Omental fat pad (tissue), 4 donors: ENCODE measurements around the gene PLA2R1. TPM values are rescaled to one million over a fixed set of nuclear protein-coding genes. Genes with fewer than 3 reads are reported as not detected.

Experiments used
- ATAC-seq: fragments of 150-250 bp; one replicate; pipeline ENCODE4 v1.9.1; 2016; ENCODE audit warnings: mild to moderate bottlenecking, moderate library complexity; ENCODE audit not compliant: low FRiP score
- DNase-seq: peaks from one replicate; pipeline ENCODE4 v3.0.0-alpha.2; 2019; ENCODE audit warnings: low spot score
- total RNA-seq, 4 donors: library from RNA; depleted of rRNA; stranded (reverse); fragments of >200 nt; gene quantifications; one replicate each; pipeline ENCODE4 v1.1.0, GENCODE V29; 2016
- TF ChIP-seq, protein P1 (sequence below), 3 donors: fragments of 450-650 bp; IDR thresholded peaks; one replicate each; pipeline ENCODE4 v1.5.1; 2016 to 2017; ENCODE audit warnings: antibody characterized with exemption in 3 of 3, mild to moderate bottlenecking in 3 of 3, moderate library complexity in 2 of 3

PLA2R1 gene
- total RNA-seq, 4 donors from 2014 or later = 6.5 to 13.5 (median 12.5) TPM

DNA sequence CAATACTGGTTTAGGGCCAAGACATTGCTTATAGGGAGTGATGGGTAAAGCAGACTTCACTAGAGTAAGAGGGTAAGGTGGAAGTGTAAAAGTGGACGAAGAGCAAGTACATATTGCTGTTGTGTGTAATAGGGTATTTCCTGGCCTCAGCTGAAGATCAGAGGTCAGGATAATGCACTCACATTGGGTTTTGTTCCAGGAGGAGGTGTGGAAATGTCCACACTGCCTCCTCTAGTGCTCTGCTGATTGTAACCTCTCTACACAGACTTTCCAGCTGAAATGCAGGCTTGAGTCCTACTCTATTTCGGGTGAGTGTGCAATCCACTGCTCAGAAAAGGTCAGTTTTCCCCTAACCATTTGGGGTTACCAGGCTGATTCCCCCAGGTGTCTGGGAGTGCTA, 41.7 kb upstream of the PLA2R1 start:
- no peak for ATAC-seq
- DNase-seq = no peak
- TF ChIP-seq, protein P1, sequence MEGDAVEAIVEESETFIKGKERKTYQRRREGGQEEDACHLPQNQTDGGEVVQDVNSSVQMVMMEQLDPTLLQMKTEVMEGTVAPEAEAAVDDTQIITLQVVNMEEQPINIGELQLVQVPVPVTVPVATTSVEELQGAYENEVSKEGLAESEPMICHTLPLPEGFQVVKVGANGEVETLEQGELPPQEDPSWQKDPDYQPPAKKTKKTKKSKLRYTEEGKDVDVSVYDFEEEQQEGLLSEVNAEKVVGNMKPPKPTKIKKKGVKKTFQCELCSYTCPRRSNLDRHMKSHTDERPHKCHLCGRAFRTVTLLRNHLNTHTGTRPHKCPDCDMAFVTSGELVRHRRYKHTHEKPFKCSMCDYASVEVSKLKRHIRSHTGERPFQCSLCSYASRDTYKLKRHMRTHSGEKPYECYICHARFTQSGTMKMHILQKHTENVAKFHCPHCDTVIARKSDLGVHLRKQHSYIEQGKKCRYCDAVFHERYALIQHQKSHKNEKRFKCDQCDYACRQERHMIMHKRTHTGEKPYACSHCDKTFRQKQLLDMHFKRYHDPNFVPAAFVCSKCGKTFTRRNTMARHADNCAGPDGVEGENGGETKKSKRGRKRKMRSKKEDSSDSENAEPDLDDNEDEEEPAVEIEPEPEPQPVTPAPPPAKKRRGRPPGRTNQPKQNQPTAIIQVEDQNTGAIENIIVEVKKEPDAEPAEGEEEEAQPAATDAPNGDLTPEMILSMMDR (IDR thresholded peaks at IDR 0.05) = no peak

DNA sequence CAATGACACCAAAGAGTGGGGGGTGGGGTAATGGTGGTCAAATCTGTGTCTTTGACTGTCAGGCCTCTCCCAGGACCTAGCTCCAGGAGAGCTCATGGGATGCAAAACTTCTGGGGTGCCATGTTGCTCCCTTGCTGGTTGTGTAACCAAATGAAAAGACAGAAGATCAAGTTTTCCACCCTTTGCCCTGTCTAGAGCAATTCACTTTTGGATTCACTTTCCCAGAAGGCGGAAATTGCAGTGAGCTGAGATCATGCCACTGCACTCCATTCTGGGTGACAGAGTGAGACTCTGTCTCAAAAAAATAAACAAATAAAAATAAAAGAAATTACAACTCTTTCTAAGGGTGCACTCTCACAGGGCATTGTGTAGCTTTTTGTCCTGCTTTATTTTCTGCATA, 34.9 kb upstream of the PLA2R1 start:
- ATAC-seq = no peak
- TF ChIP-seq, protein P1 (IDR thresholded peaks at IDR 0.05) = no peak
- DNase-seq = no peak

DNA sequence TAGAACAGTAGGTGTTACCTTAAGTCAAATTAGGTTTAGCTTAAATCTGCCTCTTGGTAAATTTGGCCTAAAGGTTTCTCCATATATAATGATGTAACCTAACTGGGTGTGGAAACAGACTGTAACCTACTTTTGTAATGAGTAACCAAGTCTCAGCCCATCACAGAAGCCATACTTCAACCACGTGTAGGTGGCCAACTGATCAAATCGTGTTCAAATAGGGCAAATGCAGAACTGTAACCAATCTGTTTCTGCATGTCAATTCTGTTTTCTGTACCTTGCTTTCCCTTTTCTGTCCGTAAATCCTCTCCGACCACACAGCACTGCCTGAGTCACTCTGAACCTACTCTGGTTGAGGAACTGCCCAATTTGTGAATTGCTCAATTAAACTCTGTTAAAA, 34.0 kb upstream of the PLA2R1 start:
- ATAC-seq (no peak), DNase-seq (no peak)
- TF ChIP-seq, protein P1 (IDR thresholded peaks at IDR 0.05) = no peak

DNA sequence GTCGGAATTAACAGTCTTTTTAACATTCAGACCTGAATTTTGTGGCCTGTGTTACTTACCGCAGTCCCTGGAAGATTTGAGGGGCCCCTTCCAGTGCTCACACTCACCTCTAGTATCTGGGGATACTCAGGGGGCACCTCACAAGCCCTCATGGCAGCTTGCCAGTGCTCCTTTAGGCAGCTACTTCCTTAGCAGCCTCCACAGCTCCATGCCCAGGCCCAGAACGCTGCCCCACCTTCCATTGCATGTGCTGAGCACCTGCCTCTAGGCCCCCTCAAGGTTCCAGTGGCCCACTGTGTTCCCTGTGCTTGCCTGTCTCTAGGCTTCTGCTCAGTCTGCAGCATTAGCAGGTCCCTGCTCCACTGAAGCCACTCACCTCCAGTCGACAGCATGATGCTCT, 30.0 kb upstream of the PLA2R1 start:
- ATAC-seq (no peak), DNase-seq (no peak)
- TF ChIP-seq, protein P1 (IDR thresholded peaks at IDR 0.05) = no peak

DNA sequence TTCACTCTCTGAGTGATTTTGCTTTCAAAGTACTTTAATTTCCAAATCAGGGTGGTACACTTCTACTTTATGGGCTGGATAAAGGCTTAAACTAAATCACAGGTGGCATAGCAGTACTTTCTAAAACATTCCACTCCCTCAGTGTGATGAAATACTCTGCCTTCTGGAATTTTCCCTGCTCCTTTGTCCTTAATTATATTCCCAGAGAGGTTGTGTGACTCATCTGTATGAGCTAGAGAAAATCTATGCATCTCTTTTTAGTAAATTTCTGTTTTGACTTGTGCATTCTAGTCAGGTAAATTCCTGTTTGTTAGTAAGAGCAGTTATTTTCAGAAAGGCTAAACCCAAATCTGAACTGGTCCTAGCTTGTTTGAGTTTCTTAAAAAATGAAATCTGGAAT, 29.0 kb upstream of the PLA2R1 start:
- DNase-seq = no peak
- TF ChIP-seq, protein P1 (IDR thresholded peaks at IDR 0.05) = no peak
- ATAC-seq = no peak

DNA sequence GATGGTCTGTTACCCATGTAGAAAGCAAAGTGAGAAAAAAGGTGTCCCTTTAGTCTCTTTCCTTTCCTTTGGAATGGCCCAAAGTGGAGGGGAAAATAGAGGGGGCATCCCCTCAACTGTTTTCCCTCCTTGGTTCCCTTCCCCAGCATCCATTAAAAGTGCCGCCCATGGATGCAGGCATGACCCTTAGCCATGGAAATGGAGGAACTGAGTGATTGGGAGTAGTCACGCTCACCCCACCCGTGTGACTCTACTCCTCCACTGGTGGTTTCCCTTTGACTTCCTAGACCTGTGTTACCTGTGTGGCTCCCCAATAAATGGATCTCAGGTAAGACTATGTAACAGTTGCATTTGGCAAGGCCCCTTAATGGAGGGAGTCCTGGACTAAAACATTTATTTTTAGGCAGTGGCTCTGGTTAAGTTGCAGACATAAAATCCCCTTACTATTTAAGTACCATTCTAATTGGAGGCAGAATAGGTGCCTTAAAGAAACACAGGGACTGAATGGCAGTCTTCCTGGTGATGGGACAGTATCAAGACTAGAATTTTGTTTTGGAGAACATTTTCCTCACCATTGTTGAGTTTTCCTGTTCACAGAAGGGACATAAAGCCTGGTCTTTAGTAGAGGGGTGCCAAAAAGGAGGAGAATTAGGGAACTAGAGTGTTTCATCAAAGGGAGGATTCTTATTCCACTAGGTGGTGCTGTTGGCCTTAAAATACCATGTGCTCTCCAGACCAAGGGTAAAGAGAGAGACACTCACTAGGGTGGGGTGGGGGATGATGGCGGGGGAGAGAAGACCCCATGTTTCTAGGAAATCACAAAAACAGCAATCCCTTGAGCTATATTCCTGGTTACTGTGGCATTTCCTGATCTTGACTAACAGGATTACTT, 25.7 kb upstream of the PLA2R1 start:
- TF ChIP-seq, protein P1 (IDR thresholded peaks at IDR 0.05) = no peak
- DNase-seq (no peak), ATAC-seq (no peak)

DNA sequence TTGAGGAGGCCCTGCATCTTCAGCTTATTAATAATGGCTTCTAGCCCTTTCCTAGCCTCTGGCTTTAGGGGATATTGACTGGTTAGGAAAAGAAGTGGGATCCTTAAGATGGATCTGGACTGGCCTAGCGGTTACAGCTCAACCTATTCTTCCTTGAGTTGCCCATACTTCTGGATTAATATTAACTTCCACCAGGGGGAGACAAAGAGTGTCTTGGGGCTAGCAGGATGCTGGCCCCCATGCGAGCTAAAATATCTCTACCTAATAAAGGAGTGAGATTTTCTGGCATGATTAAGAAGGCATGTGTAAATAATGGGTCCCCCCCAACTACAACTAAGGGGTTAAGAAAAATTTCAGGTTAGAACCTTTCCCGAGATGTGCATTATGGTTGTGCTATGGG, 23.2 kb upstream of the PLA2R1 start:
- TF ChIP-seq, protein P1 (IDR thresholded peaks at IDR 0.05) = no peak
- ATAC-seq (no peak), DNase-seq (no peak)
